ENCODE results near the gene SLC7A8. TPM values are rescaled to one million over a fixed set of nuclear protein-coding genes. Genes with fewer than 3 reads are reported as not detected.

Gene SLC7A8
- total and polyA plus RNA-seq, 10 of the 15 experiments (the other 5 are each of a cell fraction or from before 2014, with no cell fraction given): 0.06 to 0.28 (median 0.21) TPM; not detected in 7

GRCh38 chr14:23095196-23096108, 88.0 kb downstream of the SLC7A8 start, which contains the start of gene C14orf119 (continued):
- TF ChIP-seq REST (IDR thresholded peaks at IDR 0.05; ENCODE audit: low read depth, low read length) (no peak), POLR2AphosphoS5 (IDR thresholded peaks at IDR 0.05; ENCODE audit: low read length) (peak; percentile 91), LARP7 (IDR thresholded peaks at IDR 0.05) (peak; percentile 24; the same call in 1 of the 2 replicates), MXI1 (IDR thresholded peaks at IDR 0.05; ENCODE audit: low read depth, low read length) (peak; percentile 60), BRCA1 (IDR thresholded peaks at IDR 0.05; ENCODE audit: low read depth, low read length) (no peak), PBX3 (IDR thresholded peaks at IDR 0.05; ENCODE audit: insufficient replicate concordance, low read depth, low read length) (no peak), GATAD2B (conservative IDR thresholded peaks at IDR 0.05; ENCODE audit: low read depth) (0 out of 2 replicates have a peak, but pooled peaks have one; percentile 21), BCL3 (IDR thresholded peaks at IDR 0.05; ENCODE audit: borderline replicate concordance, insufficient read depth, low read depth, low read length, poor library complexity, severe bottlenecking) (no peak), BACH1 (IDR thresholded peaks at IDR 0.05; ENCODE audit: borderline replicate concordance) (no peak), CBFB (IDR thresholded peaks at IDR 0.05; ENCODE audit: low read depth) (peak; percentile 82), POLR2AphosphoS2 (IDR thresholded peaks at IDR 0.05; ENCODE audit: low read depth, low read length) (no peak; the same call in 1 of the 2 replicates), ZNF274 (IDR thresholded peaks at IDR 0.05; ENCODE audit: insufficient read depth, insufficient read length) (no peak), BCL11A (IDR thresholded peaks at IDR 0.05; ENCODE audit: low read depth, low read length) (no peak), MTA3 (IDR thresholded peaks at IDR 0.05; ENCODE audit: borderline replicate concordance, low read length) (no peak), NBN (IDR thresholded peaks at IDR 0.05) (peak; percentile 15; the same call in 1 of the 2 replicates), NR2F1 (conservative IDR thresholded peaks at IDR 0.05) (peak; percentile 30; the same call in 1 of the 2 replicates), SREBF2 (IDR thresholded peaks at IDR 0.05; ENCODE audit: low read length) (no peak), YBX1 (IDR thresholded peaks at IDR 0.05) (no peak), IRF3 (IDR thresholded peaks at IDR 0.05) (no peak), CHD1 (IDR thresholded peaks at IDR 0.05; ENCODE audit: low read depth, low read length) (no peak), RAD21 (IDR thresholded peaks at IDR 0.05; ENCODE audit: insufficient read depth, low read depth, low read length) (no peak), SRF (IDR thresholded peaks at IDR 0.05; ENCODE audit: low read depth in 2 of 2, low read length in 2 of 2) (peak; percentile 65 to 79), KLF5 (IDR thresholded peaks at IDR 0.05; ENCODE audit: partially characterized antibody) (no peak), SMC3 (IDR thresholded peaks at IDR 0.05; ENCODE audit: borderline replicate concordance, low read length) (no peak), CREB1 (IDR thresholded peaks at IDR 0.05; ENCODE audit: low read depth) (peak; percentile 27; the same call in 1 of the 2 replicates)

Data from GM12878 (cell line).